HG02642 (cell line): ENCODE results near the gene PLXNA1.

Experiments
- ATAC-seq: cut with Tn5 transposase; IDR thresholded peaks from one replicate; pipeline ENCODE4 v1.9.1; 2021; ENCODE audit warnings: mild to moderate bottlenecking; ENCODE audit not compliant: unreplicated experiment, poor library complexity

The PLXNA1 gene

DNA sequence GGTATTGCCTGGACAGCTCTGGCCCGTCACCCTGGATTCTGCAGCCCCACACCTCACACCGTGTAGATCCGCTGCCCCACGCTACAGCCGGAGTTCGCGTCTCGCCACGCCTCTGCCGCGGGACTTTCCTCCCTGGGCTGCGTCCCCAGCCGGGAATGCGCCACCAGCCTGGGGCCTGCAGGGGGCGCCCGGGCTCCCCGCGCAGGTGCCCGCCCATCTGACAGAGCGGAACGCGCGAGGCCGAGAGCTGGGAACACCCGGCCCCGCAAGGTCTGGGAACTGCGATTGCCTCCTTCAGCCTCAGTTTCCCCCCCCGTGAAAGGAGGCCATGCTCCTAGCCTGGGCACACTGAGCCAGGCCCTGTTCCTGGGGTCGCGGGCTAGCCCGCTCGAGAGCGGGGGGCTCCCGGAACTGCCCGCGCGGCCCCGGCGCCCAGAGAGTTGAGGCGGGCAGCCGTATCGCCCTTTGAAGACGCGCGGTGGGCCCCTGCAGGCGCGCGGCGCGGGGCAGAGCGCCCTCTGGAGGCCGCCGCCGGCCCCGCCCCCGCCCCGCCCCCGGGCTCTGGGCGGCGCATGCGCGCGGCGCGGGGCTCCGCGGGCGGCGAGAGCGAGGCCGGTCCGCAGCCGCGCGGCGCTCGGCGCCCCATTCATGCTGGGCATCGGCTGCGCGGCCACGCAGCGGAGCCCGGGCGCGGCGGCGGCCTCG lies at the start of gene PLXNA1:
Gene PLXNA1, plus strand, starts transcription at position 645 of the 705 bp plus-strand sequence. CDS start 5,479 bp downstream, outside the sequence.
- peak; percentile 75 for ATAC-seq

DNA sequence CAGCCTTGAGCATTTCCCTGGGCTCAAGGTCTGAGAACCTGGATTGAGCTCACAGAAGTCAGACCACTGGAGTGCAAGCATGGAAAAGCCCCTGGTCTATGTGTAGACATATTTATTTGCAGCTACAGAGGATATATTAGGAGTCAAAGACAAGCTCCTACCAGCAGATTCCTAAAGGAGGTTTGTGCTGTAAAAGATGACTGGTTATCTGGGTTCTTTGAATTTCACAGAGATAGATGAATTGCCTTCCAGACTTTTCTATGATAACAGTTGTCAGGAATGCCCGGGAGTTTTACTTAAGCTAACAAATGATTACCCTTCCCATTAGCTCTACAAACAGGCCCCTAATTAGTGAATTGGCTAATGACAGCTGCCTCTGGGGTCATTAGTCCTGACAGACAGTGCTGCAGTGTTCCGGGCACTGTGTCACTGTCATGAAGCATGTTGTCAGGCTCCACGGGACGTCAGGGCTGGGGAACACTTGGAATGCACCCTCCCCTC lies 48.8 kb upstream of the PLXNA1 start:
- ATAC-seq, result no peak

DNA sequence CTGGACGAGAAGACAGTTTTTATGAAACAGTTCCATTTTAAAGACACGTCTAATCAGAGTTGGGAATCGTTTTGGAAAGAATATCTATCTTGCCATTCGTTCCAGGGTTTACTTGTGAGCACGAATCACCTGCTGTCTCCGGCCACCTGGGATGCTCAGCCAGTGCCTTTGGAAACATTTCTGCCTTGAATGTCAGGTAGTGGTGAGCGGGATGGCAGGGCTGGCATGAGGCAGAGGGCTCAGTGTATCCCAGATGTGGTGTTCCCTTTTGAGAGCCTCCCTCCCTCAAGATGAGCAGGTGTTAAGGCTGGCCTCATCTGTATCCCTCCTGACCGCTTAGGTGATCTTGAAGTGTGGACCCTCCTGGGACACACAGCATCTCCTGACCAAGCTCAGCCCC lies 47.9 kb upstream of the PLXNA1 start:
- no peak for ATAC-seq

DNA sequence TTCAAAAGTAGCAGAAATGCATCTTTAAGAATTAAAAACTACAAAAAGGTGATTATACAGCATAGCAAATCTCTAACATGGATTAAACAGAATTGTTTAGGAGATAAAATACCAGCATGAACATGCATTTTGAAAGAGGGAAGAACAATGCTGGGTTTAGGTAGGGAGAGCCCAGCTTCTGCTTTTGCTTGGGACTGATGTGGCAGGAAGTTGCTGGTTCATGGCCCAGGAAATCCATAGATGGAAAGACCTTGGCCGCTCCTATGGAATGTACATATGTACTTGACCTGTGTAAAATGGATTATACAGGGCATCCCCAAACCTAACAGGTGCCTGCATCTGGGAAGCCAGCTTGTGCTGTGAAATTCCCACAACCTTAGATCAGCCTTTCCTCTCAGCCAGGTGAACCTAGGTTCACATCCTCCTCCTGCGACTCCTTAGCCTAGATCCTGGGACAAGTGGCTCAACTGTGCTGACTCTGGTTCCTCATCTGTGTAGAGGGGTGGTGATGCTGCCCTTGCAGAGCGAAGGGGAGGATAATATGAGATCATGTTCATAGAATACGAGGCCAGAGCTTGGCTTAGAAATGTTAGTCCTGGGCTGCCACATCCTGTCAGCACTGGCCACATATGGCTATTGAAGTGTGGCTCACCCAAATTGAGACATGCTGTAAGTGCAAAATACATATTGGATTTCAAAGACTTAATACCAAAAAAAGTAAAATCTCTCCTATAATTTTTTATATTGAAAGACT lies 47.0 kb upstream of the PLXNA1 start:
- no peak for ATAC-seq

DNA sequence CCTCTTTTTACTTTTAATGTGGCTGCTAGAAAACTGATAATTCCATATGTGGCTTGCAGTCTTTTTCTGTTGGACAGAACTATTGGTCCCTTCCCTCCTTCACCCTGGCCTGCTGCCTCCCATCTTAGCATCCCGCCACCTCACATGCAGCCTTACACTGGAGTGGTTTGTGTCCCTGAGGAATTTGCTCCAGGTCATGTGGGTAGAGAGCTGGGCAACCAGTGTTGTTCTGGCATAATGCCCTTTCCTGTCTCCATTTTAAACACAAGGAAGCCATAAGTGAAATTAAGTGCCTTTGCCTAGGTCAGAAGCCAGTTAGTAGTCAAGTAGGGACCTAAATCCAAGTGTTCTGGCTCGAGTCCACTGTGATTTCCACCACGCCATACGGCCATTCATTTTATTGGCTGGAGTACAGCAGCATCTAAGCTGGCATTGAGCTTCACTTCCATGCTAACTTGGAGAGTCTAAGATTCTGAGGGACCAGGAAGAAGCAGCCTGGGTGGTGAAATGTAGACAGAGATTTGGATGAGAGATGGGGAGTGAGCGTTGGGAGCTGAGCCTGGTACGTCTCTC lies 46.0 kb upstream of the PLXNA1 start:
- no peak for ATAC-seq

DNA sequence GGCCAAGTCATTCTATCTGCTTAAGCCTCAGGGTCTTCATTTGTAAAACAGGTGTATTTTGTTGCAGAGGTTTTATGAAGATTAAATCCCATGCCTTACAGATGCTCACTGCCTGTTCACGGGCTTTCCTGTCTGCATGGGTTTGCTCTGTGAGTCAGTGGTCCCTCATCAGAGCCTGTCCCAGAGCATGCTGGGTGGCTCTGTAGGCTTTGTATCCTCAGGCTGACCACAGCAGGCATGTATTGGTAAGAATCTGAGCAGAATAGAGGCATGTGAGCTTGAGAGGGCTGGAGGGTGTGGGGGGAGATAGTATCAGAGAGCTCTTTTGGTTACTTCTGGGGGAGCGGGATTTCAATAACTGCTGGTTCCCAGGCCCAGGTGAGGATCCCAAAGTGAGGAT lies 45.4 kb upstream of the PLXNA1 start:
- no peak for ATAC-seq

DNA sequence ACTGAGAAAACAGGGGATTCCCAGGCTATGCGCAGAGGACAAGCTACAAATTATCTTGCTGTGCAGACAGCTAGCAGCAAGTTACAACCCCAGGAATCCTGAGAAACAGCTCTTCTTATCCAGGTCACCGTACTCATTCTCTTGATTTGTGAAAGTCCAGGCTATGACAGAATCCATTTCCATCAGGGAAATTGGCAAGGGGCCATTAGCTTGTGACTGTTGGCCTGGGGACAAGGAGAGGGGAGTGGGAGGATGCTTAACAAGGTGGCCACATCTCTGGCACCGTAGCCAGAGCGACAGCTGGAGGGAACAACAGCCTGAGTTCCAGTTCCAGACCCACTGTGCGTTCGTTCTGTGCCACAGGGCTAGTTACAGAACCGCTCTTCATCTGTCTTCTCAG lies 44.9 kb upstream of the PLXNA1 start:
- no peak for ATAC-seq

DNA sequence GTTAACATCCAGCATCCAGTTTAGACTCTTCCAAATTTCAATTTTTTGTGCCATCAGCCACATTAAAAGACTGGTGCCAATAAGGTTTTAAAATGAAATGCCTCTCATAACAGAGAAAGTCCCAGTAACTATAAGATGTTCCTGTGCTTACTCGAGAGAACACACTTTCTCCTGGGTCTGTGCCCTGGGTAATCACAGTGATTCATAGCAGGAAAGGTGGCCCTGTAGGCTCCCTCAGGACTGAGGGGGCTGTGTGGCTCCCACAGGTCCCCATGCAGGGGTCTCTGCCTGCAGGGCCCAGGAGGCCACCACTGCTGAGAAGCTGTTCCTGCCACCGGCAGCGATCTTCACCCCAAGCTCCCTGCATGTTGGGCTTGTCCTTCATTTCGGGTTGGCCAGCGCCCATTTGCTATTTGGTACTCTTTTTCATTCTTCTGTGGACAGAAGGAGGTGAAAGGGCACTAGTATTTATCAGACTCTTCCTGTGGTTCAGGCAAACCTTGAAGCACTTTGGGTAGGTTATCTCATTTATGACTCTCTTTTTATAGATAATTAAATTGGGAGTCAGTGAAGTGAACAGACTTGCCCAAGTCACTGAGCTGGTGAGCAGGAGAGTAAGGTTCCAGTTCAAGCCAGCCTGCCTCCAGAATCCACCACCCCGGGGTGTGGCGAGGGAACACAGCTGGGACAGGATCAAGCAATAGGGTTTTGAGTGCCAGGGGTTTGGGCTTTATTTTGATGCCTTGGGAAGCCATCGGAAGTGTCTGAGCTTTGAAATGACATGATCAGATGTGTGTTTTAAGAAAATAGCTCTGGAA lies 44.2 kb upstream of the PLXNA1 start:
- no peak for ATAC-seq

DNA sequence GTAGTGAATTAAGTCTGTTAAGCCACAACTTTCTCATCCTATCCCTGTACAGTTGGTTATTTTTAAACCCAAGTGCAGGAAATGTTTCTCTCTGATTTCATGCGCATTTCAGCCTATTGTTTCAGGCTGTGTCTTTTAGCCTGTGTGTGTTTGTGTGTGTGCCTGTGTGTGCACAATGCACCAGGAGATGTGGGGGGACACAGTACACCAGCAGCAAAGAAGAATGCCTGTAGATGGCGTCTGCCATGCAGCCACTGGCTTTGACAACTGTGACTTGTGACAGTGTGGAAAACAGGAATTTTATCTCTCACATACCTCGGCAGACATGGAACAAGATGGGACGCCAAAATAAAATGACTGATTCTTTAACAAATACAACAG lies 43.6 kb upstream of the PLXNA1 start:
- no peak for ATAC-seq

DNA sequence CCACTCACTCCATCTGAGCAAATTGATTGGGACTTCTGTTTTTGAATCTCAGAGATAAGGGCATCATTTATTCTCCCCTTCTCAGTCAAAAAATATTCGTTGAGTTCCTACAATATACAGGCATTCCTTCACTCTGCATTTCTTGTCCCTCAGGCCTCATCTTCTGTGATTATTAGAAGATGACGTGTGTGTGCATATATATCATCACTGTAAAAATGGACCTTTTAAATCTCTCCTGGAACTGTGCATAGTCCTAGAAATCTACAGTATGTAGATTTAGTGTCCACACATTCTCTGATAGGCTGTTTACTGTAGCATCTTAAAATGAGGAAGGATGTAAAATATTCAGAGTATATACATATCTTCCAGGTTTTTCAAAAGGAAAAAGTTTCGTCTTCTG lies 43.2 kb upstream of the PLXNA1 start:
- ATAC-seq, result no peak

DNA sequence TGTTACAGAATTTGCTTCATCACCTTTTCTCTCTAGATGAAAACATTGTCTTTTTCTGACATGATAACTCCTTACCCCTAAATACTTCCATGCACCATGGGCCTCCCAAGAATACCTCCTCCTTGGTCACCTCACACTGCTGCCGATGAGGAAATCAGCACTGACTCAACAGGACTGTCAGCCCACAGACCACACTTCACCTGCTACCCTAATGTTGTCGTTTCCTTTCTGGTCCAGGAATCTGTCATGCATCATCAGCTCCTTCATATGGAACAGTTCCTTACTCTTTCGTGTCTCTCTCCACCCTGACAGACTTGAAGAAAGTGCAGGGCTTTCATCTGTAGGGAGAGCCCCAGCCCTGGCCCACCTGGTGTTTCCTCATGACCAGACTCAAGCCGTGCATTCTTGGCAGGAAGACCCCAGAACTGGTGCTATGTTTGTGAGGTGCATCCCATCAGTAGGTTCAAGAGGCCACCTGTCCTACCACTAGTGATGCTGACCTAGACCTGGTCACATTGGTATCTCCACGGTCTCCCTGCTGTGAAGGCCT lies 41.1 kb upstream of the PLXNA1 start:
- no peak for ATAC-seq

DNA sequence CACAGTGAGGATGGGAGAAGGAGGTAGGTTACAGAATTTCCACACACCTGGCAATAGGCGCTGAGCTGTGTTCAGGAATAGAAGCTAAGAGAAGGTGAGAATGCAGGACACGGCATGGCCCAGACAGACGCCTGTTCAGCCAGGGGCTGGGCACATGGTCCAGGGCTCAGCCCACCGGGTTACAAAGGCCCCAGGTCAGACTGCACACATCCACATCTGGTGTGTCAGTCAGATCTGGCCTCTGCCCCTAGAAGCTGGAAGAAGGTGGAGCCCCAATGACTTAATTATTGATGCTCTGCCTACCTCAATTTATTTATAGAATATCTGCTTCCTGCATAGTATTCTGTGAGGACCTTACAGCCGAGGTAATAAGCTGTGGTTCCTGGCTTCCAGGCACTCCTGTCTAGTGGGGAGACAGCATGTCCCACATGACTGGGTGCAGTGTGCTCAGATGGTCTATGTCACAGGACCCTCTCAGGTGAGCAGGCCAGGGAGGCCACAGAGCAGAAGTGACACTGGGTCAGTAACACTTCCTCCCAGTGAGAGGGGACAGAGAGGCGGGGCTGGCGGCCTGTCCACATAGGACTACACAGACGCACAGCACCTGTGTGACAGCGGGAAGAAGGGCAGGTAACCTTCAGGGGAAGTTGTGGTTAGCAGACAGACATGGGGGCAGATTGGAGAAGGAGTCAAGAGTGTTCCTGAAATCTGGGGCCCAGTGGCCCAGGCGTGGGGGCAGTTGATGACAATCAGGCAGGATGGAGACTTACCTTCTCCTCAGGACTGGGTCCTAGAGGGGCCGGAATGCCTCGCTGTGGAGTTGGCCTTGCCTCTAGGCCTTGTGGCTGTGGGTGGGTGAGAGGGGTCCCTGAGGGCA lies 38.6 kb upstream of the PLXNA1 start:
- no peak for ATAC-seq

DNA sequence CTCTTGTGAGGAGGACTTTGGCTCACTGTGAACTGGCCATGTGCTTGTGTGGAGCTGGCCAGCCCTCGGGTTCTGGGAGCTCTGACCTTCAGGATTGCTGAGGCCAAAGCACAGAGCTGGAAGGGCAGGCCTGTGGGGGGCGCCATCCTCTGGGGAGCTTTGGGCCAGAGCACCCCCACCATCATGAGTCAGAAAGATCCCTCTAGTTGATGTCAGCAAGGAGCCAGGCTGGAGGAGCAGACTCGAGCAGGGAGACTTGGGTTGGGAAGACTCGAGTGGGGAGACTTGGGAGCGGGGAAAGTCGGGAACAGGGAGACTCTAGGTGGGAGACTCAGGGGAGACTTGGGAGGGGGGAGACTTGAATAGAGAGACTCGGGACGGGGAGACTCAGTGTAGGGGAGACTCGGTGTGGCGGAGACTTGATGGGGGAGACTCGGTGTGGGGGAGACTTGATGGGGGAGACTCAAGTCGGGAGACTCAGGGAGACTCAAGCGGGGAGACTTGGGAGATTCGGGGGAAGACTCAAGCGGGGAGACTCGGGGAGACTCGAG lies 37.7 kb upstream of the PLXNA1 start:
- ATAC-seq, result no peak

DNA sequence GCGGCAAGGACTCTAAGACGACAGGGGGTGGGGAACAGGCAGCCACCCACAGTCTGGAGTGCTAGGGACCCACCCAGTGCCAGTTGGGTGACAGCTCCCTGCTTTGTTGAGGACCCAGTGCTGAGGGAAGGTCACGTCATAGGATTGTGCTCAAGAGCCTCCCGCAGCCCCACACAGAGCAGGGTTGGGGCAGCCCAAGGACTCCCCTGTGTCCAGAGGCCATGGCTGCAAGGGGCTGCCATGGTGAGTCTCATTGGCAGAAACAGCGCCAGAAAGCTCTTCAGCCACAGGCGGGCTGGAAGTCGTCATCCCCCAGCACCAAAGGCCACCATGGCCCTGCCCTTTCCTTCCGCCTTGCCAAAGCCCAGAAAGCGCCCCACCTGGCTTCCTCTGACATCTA lies 37.0 kb upstream of the PLXNA1 start:
- ATAC-seq, result no peak

DNA sequence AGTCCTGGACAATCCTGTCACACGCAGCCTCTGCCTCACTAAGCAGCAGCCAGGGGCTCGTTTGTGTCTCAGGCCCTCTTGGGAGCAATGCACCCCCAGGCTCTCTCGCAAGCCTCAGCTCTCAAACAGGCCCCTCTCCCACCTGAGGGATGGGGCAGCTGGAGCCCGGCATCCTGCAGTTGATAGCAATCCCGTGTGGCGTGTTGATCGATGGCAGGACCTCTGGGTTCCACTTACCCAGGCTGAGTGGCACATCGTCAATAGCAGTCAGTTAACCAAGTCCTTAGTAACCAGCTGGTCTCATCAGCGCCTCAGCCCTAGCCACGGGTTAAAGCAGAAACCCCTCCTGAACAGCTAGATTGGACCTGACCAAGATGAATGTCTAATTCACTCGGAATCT lies 36.5 kb upstream of the PLXNA1 start:
- ATAC-seq, result no peak

DNA sequence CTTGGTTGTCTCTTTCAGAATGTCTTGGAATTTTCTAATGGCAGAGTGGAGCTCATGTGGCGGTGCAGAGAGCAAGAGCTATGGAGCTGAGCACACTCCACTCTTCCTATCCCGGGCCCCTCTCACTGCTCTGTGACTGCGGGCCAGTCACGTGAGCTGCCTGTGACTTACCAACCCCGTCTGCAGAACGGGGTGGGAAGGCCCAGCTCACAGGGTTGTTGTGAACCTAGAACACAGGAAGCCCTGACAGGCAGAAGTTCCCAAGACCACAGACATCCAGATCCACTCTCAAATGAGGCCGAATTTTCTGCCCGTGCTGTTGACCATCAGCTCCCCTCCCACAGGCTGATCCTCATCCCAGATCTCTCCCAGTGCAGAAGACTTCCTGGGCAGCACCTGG lies 35.5 kb upstream of the PLXNA1 start:
- ATAC-seq, result no peak

DNA sequence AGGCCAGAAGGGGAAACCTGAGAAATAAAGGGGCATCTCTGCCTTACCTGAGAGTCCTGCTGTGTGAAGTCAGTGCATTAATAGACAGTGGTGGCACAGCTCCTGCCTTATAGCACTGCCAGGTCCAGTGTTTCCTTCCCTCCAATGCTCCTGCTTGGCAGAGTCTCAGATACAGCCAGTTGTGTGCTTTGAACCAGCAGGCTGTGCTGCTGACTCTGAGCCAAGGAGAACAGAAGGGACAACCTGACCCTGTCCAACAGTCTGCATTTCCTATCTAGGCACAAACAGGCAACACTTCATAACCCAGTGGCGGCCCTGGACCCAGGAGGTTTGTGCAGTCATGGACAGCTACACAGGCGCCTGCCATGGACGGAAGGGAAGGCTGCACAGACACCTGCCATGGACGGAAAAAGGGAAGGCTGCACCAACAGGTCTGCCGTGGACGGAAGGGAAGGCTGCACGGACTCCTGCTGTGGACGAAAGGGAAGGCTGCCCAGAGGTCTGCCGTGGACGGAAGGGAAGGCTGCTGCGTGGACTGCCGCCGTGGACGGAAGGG lies 33.9 kb upstream of the PLXNA1 start:
- no peak for ATAC-seq

DNA sequence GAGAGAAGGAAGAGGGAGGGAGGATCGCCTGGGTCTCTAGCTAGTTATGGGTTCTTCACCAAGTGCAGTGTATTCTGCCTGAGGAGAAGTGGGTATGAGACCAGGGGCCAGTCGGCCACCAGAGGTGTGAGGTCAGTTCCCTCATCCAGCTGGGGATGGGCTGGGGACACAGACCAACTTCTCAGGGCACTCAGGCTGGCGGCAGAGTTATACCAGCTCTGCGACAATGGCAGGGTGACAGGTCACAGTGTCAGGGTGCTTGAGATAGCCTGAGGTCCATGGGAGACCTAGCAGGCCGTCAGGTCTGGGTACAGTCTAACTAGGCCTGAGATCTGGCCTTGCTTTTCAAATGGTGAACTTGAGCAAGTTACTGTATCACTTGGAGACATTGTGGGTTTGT lies 31.4 kb upstream of the PLXNA1 start:
- no peak for ATAC-seq
